Measurements from ENCODE around the gene SEMA5A. TPM values are rescaled to one million over a fixed set of nuclear protein-coding genes. Genes with fewer than 3 reads are reported as not detected.
A peak's percentile ranks its signal among the peaks of the same experiment; 100 is the strongest.

Gene SEMA5A
- total and polyA plus RNA-seq, 8 donors, result 18.2 to 29.5 (median 20.8) TPM

GRCh38 chr5:9209846-9210492, 335.9 kb downstream of the SEMA5A start:
- no peak for TF ChIP-seq CTCF (IDR thresholded peaks at IDR 0.05)
- Histone ChIP-seq H3K4me1 (no peaks in the 10 kb centered on the region), H3K4me3 (no peak overlapping the region), H3K27me3 (no peaks in the 10 kb centered on the region), H3K36me3 (no peaks in the 10 kb centered on the region), H3K27ac (no peak overlapping the region), H3K9me3 (no peaks in the 10 kb centered on the region)
- intact Hi-C loops (cut with DNase I), result loop anchor here in 1 of 2 donors (5.0 kb wide), 1 partner anchor 878 kb away; no protein-coding TSS in a partner anchor
- no peak for DNase-seq
- no peak for ATAC-seq

GRCh38 chr5:9207817-9208418, 338.0 kb downstream of the SEMA5A start:
- Histone ChIP-seq H3K4me1 (no peaks in the 10 kb centered on the region), H3K27ac (no peak overlapping the region), H3K9me3 (no peaks in the 10 kb centered on the region), H3K27me3 (no peaks in the 10 kb centered on the region), H3K4me3 (no peak overlapping the region), H3K36me3 (no peaks in the 10 kb centered on the region)
- intact Hi-C loops (cut with DNase I), result no loop called here
- peak; percentile 18 to 38 for TF ChIP-seq CTCF (IDR thresholded peaks at IDR 0.05)
- ATAC-seq, result peak; percentile 79
- DNase-seq, result peak in 2 of 4 donors; percentile 47 to 75

- ATAC-seq (no peak), DNase-seq (no peak)
- H3K4me1 ChIP-seq, result no peaks in the 10 kb centered on the region
- no peak for TF ChIP-seq CTCF (IDR thresholded peaks at IDR 0.05)
- H3K36me3 ChIP-seq, result no peaks in the 10 kb centered on the region
- intact Hi-C loops (cut with DNase I), result no loop called here
- H3K4me3 ChIP-seq, result no peak overlapping the region
- H3K9me3 ChIP-seq, result no peaks in the 10 kb centered on the region
- no peak overlapping the region for H3K27ac ChIP-seq
- no peaks in the 10 kb centered on the region for H3K27me3 ChIP-seq
These were observed 343.2 kb downstream of the SEMA5A start for GRCh38 chr5:9202636-9203035.

- no peak overlapping the region for H3K27ac ChIP-seq
- ATAC-seq (no peak), DNase-seq (no peak)
- TF ChIP-seq CTCF (IDR thresholded peaks at IDR 0.05), result no peak
- H3K4me1 ChIP-seq, result no peaks in the 10 kb centered on the region
- intact Hi-C loops (cut with DNase I), result no loop called here
- no peaks in the 10 kb centered on the region for H3K27me3 ChIP-seq
- H3K4me3 ChIP-seq, result no peak overlapping the region
- H3K9me3 ChIP-seq, result no peaks in the 10 kb centered on the region
- no peaks in the 10 kb centered on the region for H3K36me3 ChIP-seq
These were observed 344.1 kb downstream of the SEMA5A start for GRCh38 chr5:9201761-9202160.

- H3K4me3 ChIP-seq, result no peak overlapping the region
- no peak for ATAC-seq
- intact Hi-C loops (cut with DNase I), result no loop called here
- no peaks in the 10 kb centered on the region for H3K9me3 ChIP-seq
- H3K36me3 ChIP-seq, result no peaks in the 10 kb centered on the region
- TF ChIP-seq CTCF (IDR thresholded peaks at IDR 0.05), result no peak
- DNase-seq, result no peak
- no peaks in the 10 kb centered on the region for H3K27me3 ChIP-seq
- H3K27ac ChIP-seq, result no peak overlapping the region
- no peaks in the 10 kb centered on the region for H3K4me1 ChIP-seq
These were observed 344.9 kb downstream of the SEMA5A start for GRCh38 chr5:9201011-9201410.
